Occipital lobe (tissue), 2 donors: ENCODE data around the gene MAGI1. TPM values are rescaled to one million over a fixed set of nuclear protein-coding genes. Genes with fewer than 3 reads are reported as not detected.
"Not testable (repeated sequence)": the region's sequence is repeated elsewhere in the genome, so short reads cannot be mapped to it uniquely, and the experiment has no call there.

Experiments used
- DNase-seq: peaks from one replicate; lab custom pipeline; 2025; lab: John Stamatoyannopoulos, UW
- total RNA-seq: library from RNA; depleted of rRNA; stranded (reverse); fragments of >200 nt; gene quantifications from one replicate; pipeline ENCODE4 v1.2.3, GENCODE V29; 2014

The MAGI1 gene
- total RNA-seq, 1 donor from 2014 or later = 49.4 TPM

GRCh38 chr3:65535260-65535659 lies 503.5 kb downstream of the MAGI1 start:
- DNase-seq = no peak

- no peak for DNase-seq
Measured at GRCh38 chr3:65534805-65535204, 503.9 kb downstream of the MAGI1 start.

- no peak for DNase-seq
Measured at GRCh38 chr3:65532749-65533148, 506.0 kb downstream of the MAGI1 start.

GRCh38 chr3:65532215-65532614 lies 506.5 kb downstream of the MAGI1 start:
- no peak for DNase-seq

- no peak for DNase-seq
Measured at GRCh38 chr3:65531499-65531898, 507.2 kb downstream of the MAGI1 start.

GRCh38 chr3:65526656-65527055 lies 512.1 kb downstream of the MAGI1 start:
- DNase-seq = no peak

GRCh38 chr3:65524584-65524983 lies 514.1 kb downstream of the MAGI1 start:
- no peak for DNase-seq

GRCh38 chr3:65523878-65524277 lies 514.8 kb downstream of the MAGI1 start:
- DNase-seq = no peak

- no peak for DNase-seq
Measured at GRCh38 chr3:65521032-65521431, 517.7 kb downstream of the MAGI1 start.

GRCh38 chr3:65516998-65517397 lies 521.7 kb downstream of the MAGI1 start:
- no peak for DNase-seq

GRCh38 chr3:65514317-65514716 lies 524.4 kb downstream of the MAGI1 start:
- DNase-seq = not testable (repeated sequence)

GRCh38 chr3:65509423-65509794 lies 529.3 kb downstream of the MAGI1 start:
- DNase-seq = not testable (repeated sequence)

GRCh38 chr3:65508750-65509422 lies 529.8 kb downstream of the MAGI1 start:
- DNase-seq = no peak

GRCh38 chr3:65507437-65507836 lies 531.3 kb downstream of the MAGI1 start:
- no peak for DNase-seq

- no peak for DNase-seq
Measured at GRCh38 chr3:65503776-65504175, 534.9 kb downstream of the MAGI1 start.

- DNase-seq = no peak
Measured at GRCh38 chr3:65502526-65502925, 536.2 kb downstream of the MAGI1 start.

GRCh38 chr3:65500398-65501306 lies 538.1 kb downstream of the MAGI1 start:
- DNase-seq = no peak

GRCh38 chr3:65497846-65498245 lies 540.9 kb downstream of the MAGI1 start:
- peak; percentile 6 for DNase-seq

- no peak for DNase-seq
Measured at GRCh38 chr3:65497236-65497635, 541.5 kb downstream of the MAGI1 start.

- DNase-seq = no peak
Measured at GRCh38 chr3:65493938-65494337, 544.8 kb downstream of the MAGI1 start.

- no peak for DNase-seq
Measured at GRCh38 chr3:65493371-65493882, 545.3 kb downstream of the MAGI1 start.

GRCh38 chr3:65492249-65492648 lies 546.5 kb downstream of the MAGI1 start:
- DNase-seq = no peak

- no peak for DNase-seq
Measured at GRCh38 chr3:65490114-65490513, 548.6 kb downstream of the MAGI1 start.
